Measurements from ENCODE around the gene CACNA1D. TPM values are rescaled to one million over a fixed set of nuclear protein-coding genes. Genes with fewer than 3 reads are reported as not detected.

Gene CACNA1D
- total and polyA plus RNA-seq, 9 of the 15 experiments (the other 6 are each of a cell fraction or from before 2014, with no cell fraction given): 0.29 TPM; not detected in 8

DNA sequence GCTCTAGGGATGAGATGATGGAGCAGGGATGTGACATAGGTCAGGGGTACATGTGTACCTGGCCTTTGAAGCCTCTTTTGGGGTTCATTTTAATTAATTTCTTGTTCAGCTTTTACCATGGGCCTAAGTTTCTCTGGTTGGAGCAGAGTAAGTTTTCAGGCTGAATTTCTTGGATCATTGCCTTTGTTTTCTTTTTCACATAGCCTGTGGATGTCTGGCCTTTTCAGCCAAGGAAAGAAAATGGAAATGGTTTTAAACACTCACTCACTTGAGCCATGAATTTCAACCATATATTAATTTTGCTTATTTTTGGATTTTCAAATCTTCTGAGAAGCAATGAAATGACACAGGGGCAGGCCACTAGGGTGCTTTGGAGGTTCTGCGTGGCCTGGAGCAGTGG lies 30.2 kb downstream of the CACNA1D start (continued):
- TF ChIP-seq, protein P1, sequence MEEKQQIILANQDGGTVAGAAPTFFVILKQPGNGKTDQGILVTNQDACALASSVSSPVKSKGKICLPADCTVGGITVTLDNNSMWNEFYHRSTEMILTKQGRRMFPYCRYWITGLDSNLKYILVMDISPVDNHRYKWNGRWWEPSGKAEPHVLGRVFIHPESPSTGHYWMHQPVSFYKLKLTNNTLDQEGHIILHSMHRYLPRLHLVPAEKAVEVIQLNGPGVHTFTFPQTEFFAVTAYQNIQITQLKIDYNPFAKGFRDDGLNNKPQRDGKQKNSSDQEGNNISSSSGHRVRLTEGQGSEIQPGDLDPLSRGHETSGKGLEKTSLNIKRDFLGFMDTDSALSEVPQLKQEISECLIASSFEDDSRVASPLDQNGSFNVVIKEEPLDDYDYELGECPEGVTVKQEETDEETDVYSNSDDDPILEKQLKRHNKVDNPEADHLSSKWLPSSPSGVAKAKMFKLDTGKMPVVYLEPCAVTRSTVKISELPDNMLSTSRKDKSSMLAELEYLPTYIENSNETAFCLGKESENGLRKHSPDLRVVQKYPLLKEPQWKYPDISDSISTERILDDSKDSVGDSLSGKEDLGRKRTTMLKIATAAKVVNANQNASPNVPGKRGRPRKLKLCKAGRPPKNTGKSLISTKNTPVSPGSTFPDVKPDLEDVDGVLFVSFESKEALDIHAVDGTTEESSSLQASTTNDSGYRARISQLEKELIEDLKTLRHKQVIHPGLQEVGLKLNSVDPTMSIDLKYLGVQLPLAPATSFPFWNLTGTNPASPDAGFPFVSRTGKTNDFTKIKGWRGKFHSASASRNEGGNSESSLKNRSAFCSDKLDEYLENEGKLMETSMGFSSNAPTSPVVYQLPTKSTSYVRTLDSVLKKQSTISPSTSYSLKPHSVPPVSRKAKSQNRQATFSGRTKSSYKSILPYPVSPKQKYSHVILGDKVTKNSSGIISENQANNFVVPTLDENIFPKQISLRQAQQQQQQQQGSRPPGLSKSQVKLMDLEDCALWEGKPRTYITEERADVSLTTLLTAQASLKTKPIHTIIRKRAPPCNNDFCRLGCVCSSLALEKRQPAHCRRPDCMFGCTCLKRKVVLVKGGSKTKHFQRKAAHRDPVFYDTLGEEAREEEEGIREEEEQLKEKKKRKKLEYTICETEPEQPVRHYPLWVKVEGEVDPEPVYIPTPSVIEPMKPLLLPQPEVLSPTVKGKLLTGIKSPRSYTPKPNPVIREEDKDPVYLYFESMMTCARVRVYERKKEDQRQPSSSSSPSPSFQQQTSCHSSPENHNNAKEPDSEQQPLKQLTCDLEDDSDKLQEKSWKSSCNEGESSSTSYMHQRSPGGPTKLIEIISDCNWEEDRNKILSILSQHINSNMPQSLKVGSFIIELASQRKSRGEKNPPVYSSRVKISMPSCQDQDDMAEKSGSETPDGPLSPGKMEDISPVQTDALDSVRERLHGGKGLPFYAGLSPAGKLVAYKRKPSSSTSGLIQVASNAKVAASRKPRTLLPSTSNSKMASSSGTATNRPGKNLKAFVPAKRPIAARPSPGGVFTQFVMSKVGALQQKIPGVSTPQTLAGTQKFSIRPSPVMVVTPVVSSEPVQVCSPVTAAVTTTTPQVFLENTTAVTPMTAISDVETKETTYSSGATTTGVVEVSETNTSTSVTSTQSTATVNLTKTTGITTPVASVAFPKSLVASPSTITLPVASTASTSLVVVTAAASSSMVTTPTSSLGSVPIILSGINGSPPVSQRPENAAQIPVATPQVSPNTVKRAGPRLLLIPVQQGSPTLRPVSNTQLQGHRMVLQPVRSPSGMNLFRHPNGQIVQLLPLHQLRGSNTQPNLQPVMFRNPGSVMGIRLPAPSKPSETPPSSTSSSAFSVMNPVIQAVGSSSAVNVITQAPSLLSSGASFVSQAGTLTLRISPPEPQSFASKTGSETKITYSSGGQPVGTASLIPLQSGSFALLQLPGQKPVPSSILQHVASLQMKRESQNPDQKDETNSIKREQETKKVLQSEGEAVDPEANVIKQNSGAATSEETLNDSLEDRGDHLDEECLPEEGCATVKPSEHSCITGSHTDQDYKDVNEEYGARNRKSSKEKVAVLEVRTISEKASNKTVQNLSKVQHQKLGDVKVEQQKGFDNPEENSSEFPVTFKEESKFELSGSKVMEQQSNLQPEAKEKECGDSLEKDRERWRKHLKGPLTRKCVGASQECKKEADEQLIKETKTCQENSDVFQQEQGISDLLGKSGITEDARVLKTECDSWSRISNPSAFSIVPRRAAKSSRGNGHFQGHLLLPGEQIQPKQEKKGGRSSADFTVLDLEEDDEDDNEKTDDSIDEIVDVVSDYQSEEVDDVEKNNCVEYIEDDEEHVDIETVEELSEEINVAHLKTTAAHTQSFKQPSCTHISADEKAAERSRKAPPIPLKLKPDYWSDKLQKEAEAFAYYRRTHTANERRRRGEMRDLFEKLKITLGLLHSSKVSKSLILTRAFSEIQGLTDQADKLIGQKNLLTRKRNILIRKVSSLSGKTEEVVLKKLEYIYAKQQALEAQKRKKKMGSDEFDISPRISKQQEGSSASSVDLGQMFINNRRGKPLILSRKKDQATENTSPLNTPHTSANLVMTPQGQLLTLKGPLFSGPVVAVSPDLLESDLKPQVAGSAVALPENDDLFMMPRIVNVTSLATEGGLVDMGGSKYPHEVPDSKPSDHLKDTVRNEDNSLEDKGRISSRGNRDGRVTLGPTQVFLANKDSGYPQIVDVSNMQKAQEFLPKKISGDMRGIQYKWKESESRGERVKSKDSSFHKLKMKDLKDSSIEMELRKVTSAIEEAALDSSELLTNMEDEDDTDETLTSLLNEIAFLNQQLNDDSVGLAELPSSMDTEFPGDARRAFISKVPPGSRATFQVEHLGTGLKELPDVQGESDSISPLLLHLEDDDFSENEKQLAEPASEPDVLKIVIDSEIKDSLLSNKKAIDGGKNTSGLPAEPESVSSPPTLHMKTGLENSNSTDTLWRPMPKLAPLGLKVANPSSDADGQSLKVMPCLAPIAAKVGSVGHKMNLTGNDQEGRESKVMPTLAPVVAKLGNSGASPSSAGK (IDR thresholded peaks at IDR 0.05): no peak
- TF ChIP-seq FOXM1 (IDR thresholded peaks at IDR 0.05; ENCODE audit: low read depth): no peak
- TF ChIP-seq FOXM1 (CRISPR knock-in tag; IDR thresholded peaks at IDR 0.05; ENCODE audit: low read depth): no peak
- TF ChIP-seq KAT2B (IDR thresholded peaks at IDR 0.05; ENCODE audit: low read depth, low read length): no peak
- TF ChIP-seq IRF2 (CRISPR knock-in tag; IDR thresholded peaks at IDR 0.05): no peak
- no peak for TF ChIP-seq CEBPZ (IDR thresholded peaks at IDR 0.05; ENCODE audit: borderline replicate concordance, low read depth, low read length)

All from K562 (cell line).